Left cardiac atrium (tissue), 4 donors: ENCODE data around the gene TAF11L3. TPM values are rescaled to one million over a fixed set of nuclear protein-coding genes. Genes with fewer than 3 reads are reported as not detected.
"Not testable (repeated sequence)": the region's sequence is repeated elsewhere in the genome, so short reads cannot be mapped to it uniquely, and the experiment has no call there.

ENCODE experiments used
- ATAC-seq, 2 donors: fragments of 200-7000 bp; cut with Tn5 transposase; one replicate each; pipeline ENCODE4 v1.9.1; 2020; ENCODE audit warnings: mild to moderate bottlenecking in 2 of 2, moderate library complexity in 2 of 2
- DNase-seq: peaks from one replicate; pipeline ENCODE4 v3.0.0-alpha.2; 2020
- intact Hi-C, 2 donors: fragments of 100-400 bp; cut with DNase I; formaldehyde crosslinking; loops; one replicate each; pipeline versions ENCODE4 v1.14.1 to v1.15.1; 2022 to 2023
- long read RNA-seq: library from polyadenylated mRNA; unstranded; transcript quantifications from one replicate; pipeline ENCODE4 v2.0.0, GENCODE V29; 2021
- total RNA-seq, 2 donors: library from RNA; stranded (reverse); fragmentation: NEBNext Ultra II Directional; extraction: Animal tissue kit (Norgen Biotek cat#: 25700); gene quantifications; one replicate each; pipeline ENCODE4 v1.2.1, GENCODE V29; 2021
- donor health status: DM: no; HTN: yes; CAD: no.
- donor health status: DM: no; HTN: yes; CAD: no; lungs with severe emphysema.
- donor health status: DM: yes; HTN: yes; CAD: no.
- donor health status: Dilated cardiomyopathy.

The TAF11L3 gene
- total RNA-seq, result not detected
- long read RNA-seq, result 0 reads

- ATAC-seq, intact Hi-C loops, DNase-seq: not testable (repeated sequence)
These were observed at the start of gene TAF11L3 for GRCh38 chr5:17518067-17518466. Gene TAF11L3 (plus strand): TSS chr5:17518367.

GRCh38 chr5:17470064-17470463 is 48.1 kb upstream of the TAF11L3 start:
- DNase-seq (no peak), ATAC-seq (no peak)
- intact Hi-C loops, result no loop called here

- intact Hi-C loops, ATAC-seq, DNase-seq: not testable (repeated sequence)
These were observed 43.1 kb upstream of the TAF11L3 start for GRCh38 chr5:17475064-17475463.

- ATAC-seq, result no peak
- intact Hi-C loops, result no loop called here
- DNase-seq, result no peak
These were observed 41.1 kb upstream of the TAF11L3 start for GRCh38 chr5:17477043-17477442.

GRCh38 chr5:17477573-17478265 is 40.4 kb upstream of the TAF11L3 start:
- DNase-seq (no peak), ATAC-seq (no peak)
- intact Hi-C loops, result no loop called here

GRCh38 chr5:17481378-17481777 is 36.8 kb upstream of the TAF11L3 start:
- ATAC-seq, result no peak

GRCh38 chr5:17482790-17483189 is 35.4 kb upstream of the TAF11L3 start:
- intact Hi-C loops, result no loop called here
- ATAC-seq (no peak), DNase-seq (no peak)

More at GRCh38 chr5:17481378-17481777, 36.8 kb upstream of the TAF11L3 start:
- DNase-seq, result no peak
- intact Hi-C loops, result no loop called here

- DNase-seq, intact Hi-C loops, ATAC-seq: not testable (repeated sequence)
These were observed 31.5 kb upstream of the TAF11L3 start for GRCh38 chr5:17486464-17487173.

- ATAC-seq (no peak), DNase-seq (no peak)
- intact Hi-C loops, result no loop called here
These were observed 31.0 kb upstream of the TAF11L3 start for GRCh38 chr5:17487174-17487512.

GRCh38 chr5:17491257-17491656 is 26.9 kb upstream of the TAF11L3 start:
- ATAC-seq, DNase-seq, intact Hi-C loops: not testable (repeated sequence)

GRCh38 chr5:17492770-17493169 is 25.4 kb upstream of the TAF11L3 start:
- intact Hi-C loops, result no loop called here
- ATAC-seq, result no peak
- no peak for DNase-seq

GRCh38 chr5:17497446-17497845 is 20.7 kb upstream of the TAF11L3 start:
- intact Hi-C loops, result no loop called here
- DNase-seq (no peak), ATAC-seq (no peak)

GRCh38 chr5:17497931-17498330 is 20.2 kb upstream of the TAF11L3 start, which contains the start of gene TAF11L2:
Gene TAF11L2 (plus strand): TSS chr5:17498231.
- ATAC-seq, intact Hi-C loops, DNase-seq: not testable (repeated sequence)

- no peak for ATAC-seq
- intact Hi-C loops, result no loop called here
- DNase-seq, result no peak
These were observed 6.3 kb upstream of the TAF11L3 start for GRCh38 chr5:17511775-17512325.

- DNase-seq, intact Hi-C loops: not testable (repeated sequence)
These were observed 641 bp upstream of the TAF11L3 start for GRCh38 chr5:17517526-17517925.

GRCh38 chr5:17519508-17519907 is 1.3 kb downstream of the TAF11L3 start:
- intact Hi-C loops, ATAC-seq, DNase-seq: not testable (repeated sequence)

More at GRCh38 chr5:17517526-17517925, 641 bp upstream of the TAF11L3 start:
- ATAC-seq, result not testable (repeated sequence)

GRCh38 chr5:17521501-17521900 is 3.3 kb downstream of the TAF11L3 start, which contains the start of gene TAF11L4:
Gene TAF11L4 (plus strand): TSS chr5:17521801.
- DNase-seq, intact Hi-C loops, ATAC-seq: not testable (repeated sequence)

GRCh38 chr5:17524935-17525334 is 6.8 kb downstream of the TAF11L3 start, which contains the start of gene TAF11L5:
Gene TAF11L5 (plus strand): TSS chr5:17525235.
- DNase-seq, ATAC-seq, intact Hi-C loops: not testable (repeated sequence)

- intact Hi-C loops, ATAC-seq, DNase-seq: not testable (repeated sequence)
These were observed 8.3 kb downstream of the TAF11L3 start for GRCh38 chr5:17526504-17526903.

- not testable (repeated sequence) for ATAC-seq, DNase-seq
These were observed 10.2 kb downstream of the TAF11L3 start, which contains the start of gene TAF11L6 for GRCh38 chr5:17528369-17528768. Gene TAF11L6 (plus strand): TSS chr5:17528669.

More at GRCh38 chr5:17528369-17528768, 10.2 kb downstream of the TAF11L3 start, which contains the start of gene TAF11L6:
- intact Hi-C loops, result not testable (repeated sequence)
